Activated CD4-positive, alpha-beta T cell treated with anti-CD3 and anti-CD28 coated beads, Interleukin-2, Interleukin-4, amounts not matched to agents 100 ng/mL and 50 ng/mL, durations not matched to agents 16 hours and 8 hours (primary cell): Measurements from ENCODE around the gene KIAA0586.
"Not testable (repeated sequence)": the region's sequence is repeated elsewhere in the genome, so short reads cannot be mapped to it uniquely, and the experiment has no call there.

Source experiments
- DNase-seq: peaks from one replicate; pipeline ENCODE4 v3.0.0-alpha.2; 2020; ENCODE audit warnings: low spot score

KIAA0586 gene

DNA sequence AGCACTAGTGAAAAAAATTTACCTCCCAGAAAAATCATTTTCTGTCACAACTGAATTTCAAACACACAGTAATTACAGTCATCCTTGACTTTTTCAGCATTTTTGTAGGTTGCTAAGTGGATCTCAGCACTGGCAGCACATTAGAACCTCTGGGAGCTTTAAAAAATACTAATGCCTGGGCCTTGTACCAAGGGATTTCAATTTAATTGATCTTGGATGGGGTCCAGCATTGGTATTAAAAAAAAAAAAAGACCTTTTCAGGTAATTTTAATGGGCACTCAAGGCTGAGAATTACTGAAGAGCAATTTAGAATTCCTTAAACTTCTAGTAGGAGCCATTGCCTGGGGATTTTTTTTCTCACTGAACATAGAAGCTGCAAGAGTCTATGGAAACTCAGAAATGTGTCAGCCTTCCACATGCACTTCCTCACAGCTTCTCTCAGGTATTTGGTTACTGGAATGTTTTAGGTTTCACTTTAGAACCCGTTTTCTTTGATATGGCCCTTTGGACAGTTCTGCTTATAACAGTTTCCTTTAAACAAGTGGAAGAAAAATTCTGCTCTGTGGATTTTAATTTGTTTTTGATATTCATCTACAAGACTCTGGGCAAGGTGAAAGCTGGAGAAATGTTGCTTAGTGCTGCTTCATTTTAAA, 121.7 kb downstream of the KIAA0586 start:
- DNase-seq = no peak

DNA sequence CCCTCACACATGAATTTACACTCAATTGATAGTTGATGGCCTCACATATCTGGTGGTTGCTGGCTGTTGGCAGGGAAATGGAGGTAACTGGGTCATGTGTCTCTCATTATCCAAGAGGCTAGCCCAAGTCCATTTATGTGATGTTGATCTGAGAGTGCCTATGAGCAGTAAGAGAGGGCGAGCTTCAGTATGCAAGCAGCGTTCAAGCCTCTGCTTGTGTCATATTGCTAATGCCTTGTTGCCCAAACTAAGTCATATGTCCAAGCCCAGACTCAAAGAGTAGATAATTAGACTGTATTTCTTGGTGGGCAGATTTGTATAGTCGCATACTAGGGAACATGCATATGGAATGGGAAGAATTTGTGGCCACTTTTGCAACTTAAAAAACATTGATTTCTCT, 126.4 kb downstream of the KIAA0586 start:
- DNase-seq = no peak

DNA sequence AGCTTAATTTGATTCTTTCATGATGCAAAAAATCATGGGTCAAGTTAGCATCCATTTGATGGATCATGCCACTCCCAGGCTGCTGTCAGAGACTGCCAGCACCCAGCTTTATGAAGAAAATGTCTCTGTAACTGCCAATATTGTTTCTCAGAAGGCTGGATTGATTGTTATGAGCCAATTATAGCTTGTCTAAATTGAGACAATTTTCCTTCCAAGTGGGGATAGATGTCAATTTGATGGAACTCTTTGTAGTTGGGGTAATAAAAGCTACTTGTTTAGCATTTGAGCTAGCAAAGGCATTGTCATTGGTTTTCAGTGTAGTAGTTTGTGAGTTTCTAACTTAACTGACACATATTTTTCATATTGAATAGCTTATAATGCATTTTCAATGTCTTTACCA, 128.1 kb downstream of the KIAA0586 start:
- DNase-seq = no peak

DNA sequence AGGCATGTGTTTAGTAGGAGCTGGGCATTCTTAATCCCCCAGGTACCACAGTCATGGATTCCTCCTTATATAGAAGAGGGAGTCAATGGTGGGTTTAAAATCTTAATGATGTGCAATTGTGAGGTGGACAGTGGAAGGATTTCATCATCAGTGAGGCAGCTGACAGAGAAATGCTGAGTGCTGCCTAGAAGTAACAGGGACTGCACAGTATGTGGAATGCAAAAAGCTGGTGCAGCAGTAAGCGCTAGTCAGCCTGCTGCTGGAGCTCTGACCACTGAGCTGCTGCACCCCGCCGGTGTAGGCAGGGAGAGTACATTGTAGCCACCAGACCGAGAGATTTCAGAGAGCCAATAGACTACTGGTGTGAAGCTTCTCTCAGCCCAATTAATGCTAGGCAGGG, 129.7 kb downstream of the KIAA0586 start:
- DNase-seq = no peak

DNA sequence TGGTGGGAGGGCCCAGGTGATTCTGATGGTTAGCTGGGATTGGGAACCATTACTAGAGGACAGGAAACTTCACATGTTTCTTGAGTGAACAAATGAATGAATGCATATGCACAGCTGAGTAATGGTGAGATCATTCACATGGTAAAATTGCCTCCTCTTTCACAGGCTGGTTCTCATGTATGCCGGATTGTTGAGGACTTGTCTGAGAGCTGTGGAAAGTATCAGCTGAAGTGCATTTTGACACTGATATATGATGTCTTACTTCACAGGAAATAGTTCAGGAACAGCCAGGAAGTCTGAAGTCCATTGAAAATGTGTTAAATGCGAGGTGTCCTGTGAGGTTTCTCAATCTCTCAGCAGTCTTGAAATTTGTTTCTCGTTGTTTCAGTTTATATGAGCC, 132.7 kb downstream of the KIAA0586 start:
- DNase-seq = no peak

DNA sequence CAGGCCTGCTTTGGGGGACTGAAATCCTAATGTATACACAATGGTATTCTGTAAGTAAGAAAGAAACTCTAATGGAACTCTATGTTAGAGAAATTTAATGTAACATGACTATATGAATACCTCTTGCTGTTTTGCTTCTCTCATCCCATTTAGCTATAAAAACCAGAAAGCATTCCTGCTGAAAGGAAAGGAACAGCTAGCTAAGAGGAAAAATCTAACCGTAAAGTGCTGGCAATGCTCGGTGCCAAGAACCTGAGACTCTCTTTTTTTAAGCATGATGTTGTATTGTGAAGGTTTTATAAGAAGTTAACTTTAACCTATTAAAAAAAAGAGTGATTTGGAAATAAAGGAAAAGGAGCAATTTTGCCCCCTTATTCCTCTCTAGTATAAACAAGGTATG, 134.6 kb downstream of the KIAA0586 start:
- no peak for DNase-seq

DNA sequence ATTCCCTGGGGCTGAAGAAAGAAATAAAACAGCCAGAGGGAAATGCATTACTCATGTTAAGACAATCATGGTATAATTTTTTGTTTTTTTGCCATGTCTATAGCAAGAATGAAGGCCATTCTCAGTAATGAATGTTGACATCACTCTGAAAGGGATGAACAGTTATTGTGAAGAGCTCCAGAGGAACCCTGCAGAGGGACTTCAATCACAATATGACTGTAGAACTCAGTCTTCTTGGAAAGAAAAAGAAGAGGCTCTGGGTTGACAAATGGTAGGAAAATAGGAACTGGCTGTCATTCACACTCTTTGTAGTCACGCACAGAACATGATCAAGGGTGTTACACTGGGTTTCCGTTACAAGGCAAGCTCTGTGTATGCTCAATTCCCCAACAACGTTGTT, 136.5 kb downstream of the KIAA0586 start:
- DNase-seq = no peak

DNA sequence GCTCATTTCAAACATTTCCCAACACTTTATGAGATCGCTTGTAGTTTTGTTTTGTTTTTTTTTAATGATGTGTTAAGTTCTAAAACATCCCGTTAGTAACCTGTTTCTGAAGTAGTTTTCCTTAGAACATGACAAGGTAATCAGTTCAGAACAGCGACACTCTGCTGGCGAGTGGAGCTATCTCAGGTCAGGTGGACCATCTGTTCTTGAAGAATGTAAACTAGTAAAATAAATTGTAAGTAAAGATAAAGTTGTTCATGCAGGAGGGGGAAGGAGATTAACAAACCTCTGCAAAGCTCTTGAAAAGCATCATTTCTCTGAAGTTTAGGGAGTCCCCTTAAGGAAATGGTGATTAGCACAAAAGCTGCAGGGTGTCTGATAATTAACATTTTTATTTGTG, 138.3 kb downstream of the KIAA0586 start:
- DNase-seq = no peak

DNA sequence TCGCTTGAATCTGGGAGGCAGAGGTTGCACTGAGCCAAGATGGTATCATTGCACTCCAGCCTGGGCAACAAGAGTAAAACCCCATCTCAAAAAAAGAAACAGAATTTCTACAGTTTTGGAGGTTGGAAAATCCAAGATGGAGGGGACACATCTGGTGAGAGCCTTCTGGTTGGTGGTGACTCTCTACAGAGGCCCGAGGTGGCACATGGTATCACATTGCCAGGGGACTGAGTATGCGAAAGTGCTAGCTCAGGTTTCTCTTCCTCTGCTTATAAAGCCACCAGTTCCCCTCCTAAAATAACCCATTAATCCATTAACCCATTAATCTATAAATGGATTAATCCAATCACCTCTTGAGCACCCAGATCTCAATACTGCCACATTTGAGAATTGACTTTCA, 139.5 kb downstream of the KIAA0586 start:
- DNase-seq = no peak

DNA sequence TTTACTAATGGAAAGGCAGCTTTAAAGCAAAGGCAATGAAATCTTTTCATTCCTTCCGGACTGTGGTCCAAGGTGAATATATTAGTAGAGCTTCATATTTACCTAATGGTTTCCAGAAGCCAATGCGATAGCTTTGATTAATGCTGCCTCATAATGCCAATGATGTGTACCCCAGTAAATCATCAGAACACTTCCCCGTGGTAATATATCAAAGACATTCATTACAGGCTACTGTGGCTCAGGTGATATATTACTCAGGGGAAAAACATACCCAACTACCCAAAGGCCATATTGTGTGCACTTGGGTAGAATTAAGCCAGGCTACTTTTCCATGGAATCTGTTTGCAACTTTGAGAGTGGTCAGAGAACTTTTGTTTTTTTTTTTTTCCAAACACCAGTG, 140.8 kb downstream of the KIAA0586 start:
- DNase-seq = no peak

DNA sequence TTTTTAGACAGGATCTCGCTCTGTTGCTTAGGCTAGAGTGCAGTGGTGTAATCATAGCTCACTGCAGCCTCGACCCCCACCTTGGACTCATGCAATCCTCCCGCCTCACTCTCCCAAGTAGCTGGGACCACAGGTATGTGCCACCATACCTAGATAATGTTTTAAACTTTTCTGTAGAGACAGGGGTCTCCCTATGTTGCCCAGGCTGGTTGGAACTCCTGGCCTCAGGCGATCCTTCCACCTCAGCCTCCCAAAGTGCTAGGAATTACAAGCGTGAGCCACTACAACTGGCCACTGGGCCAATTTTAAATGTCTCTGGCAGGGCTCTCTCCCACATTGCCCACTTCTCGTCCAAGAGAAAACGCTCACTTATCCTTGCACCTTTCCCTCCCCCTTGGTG, 143.7 kb downstream of the KIAA0586 start:
- DNase-seq = no peak

DNA sequence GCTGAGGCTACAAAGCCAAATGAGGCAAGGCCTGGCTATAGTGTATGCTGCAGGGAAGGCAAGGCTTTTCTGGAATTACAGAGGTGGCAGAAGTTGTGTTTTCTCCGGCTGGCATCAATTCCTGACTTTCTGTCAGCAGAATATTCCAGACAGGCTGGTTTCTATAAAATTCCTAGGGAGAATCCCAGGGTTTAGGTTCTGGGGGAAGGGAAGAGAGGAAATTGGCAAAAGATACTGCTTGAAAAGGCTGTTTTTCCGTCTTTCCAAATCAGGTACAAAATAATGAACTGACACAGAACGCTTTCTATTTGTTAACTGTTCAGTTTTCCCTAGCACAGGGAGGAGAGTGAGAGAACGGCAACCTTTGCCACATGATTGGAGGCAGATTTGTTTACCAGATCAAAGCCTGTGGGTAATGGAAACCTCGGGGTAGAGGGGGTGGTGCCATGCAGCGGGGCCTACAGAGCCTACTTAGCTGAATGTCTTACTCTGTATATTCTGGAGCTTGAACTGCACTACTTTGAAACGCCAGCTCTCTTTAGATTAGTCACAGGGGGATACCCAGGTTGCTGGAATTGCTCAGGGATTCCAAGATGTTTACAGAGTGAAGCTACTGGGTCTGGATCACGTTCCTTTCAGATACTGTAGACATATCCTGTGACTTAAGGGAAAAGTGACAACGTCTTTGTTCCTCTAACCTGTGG, 144.4 kb downstream of the KIAA0586 start:
- DNase-seq = peak; percentile 47

DNA sequence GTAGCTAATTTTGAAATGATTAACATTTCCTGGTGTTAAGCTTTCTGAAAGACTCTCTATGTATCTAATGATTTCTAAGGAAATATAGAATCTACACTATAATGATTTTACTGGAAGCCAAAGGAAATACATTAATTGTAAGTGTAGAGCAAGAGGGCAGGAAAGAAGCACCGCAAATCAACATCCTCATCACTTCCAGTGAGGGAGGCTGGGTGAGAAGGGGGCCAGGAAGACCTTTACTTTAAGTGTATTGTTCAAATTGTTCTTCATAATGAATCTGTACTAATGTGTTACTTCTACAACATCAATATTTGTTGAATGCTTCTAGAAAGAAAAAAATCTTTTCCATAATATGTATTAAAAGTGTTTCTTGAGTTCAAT, 144.9 kb downstream of the KIAA0586 start:
- no peak for DNase-seq

DNA sequence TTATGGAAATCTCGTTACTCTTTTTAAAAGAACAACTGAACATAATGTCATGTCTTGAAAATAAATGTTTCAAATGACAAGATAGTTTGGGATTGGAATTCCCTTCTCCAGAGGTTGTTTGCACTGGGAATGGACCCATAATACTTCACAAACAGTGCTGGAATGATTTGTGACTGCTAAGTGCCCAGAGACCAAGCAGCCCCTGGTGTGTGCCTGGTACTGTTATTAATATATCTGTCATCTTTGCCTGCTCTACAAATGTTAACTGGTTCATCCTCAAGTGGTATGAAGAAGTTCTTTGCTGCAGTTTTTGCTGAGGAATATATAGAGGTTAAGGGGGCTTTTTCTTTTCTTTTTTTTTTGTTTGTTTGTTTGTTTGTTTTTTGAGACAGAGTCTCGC, 145.3 kb downstream of the KIAA0586 start:
- DNase-seq = no peak

DNA sequence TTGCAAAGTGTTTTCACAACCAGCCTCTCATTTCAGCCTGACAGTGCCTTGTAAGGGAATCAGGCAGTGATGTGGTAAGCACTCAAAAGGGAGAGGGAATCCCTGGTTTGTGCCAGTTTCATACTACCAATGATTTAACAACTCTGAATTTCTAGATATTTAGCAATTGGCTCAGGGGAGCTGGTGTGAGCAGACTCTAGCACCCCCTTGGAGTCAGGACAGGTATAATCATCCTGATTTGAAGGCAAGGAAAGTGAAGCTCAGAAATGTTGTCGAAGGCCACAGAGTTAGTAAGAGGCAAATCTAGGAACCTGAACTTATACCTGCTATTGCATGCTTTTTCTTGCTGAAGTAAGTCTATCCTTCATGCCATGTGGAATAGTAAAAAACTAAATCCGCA, 147.1 kb downstream of the KIAA0586 start:
- no peak for DNase-seq

DNA sequence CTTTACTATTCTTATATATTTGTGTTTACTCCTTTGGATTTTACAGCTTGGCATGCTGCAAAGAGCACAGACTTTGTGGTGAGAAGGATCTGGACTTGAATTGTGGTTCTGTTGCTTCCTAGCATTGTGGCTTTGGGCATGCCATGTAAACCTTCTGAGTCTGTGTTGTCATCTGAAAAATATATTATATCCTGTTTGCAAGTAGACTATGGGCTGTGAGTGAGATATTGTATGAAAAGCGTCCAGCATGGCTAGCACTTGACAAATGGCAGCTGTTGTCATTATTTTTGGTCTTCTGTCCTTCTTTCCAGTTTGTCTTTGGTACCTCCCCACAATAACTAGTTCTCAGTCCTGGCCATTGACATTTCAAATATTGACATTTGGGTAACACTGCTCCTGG, 148.4 kb downstream of the KIAA0586 start:
- no peak for DNase-seq

DNA sequence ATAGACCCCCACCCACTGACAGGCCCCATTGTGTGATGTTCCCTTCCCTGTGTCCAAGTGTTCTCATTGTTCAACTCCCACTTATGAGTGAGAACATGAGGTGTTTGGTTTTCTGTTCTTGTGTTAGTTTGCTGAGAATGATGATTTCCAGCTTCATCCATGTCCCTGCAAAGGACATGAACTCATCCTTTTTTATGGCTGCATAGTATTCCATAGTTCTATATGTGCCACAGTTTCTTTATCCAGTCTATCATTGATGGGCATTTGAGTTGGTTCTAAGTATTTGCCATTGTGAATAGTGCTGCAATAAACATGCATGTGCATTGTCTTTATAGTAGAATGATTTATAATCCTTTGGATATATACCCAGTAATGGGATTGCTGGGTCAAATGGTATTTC, 152.5 kb downstream of the KIAA0586 start:
- not testable (repeated sequence) for DNase-seq

DNA sequence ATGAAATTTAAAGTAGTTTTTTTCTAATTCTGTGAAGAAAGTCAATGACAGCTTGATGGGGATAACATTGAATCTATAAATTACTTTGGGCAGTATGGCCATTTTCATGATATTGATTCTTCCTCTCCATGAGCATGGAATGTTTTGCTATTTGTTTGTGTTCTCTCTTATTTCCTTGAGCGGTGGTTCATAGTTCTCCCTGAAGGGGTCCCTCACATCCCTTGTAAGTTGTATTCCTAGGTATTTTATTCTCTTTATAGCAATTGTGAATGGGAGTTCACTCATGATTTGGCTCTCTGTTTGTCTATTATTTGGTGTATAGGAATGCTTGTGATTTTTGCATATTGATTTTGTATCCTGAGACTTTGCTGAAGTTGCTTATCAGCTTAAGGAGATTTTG, 153.9 kb downstream of the KIAA0586 start:
- DNase-seq = not testable (repeated sequence)

DNA sequence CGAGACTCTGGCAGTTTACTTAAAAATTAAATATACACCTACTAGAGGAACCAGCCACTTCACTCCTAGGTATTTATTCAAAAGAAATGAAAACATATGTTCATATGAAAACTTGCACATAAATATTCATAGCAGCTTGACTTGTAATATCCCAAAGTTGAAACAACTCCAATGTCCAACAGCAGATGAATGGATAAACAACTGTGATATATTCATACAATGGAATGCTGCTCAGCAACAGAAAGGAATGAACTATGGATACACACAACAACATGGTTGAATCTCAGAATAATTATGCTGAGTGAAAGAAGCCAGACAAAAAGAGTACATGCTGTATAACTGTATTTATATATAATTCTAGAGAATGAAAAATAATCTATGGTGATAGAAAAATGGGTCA, 156.9 kb downstream of the KIAA0586 start:
- no peak for DNase-seq

DNA sequence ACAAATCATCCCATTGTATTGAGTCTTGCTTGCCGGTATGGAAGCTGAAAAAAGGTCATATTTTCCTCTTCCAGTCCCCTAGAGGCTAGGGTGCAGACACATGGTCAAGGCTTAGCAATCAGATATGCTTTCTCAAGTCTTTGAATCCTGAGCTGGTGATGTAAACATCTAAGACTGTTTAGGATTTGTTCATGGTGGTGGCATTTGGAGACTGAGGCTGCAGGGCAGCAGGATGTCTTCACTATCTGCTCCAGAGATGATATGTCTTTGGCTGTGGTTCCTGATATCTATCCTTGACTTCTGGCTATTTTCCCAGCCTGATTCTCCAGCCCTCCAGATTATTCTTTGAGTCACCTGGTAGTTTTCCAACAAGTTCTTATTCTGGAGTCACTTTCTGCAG, 159.8 kb downstream of the KIAA0586 start:
- no peak for DNase-seq

DNA sequence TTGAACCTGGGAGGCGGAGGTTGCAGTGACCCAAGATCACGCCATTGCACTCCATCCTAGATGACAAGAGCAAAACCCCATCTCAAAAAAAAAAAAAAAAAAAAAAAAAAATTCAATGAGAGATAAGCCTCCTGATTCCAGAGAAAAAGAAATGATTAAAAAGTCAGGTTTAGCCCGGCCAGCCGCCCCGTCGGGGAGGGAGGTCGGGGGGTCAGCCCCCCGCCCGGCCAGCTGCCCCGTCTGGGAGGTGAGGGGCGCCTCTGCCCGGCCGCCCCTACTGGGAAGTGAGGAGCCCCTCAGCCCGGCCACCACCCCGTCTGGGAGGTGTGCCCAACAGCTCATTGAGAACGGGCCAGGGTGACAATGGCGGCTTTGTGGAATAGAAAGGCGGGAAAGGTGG, 160.8 kb downstream of the KIAA0586 start:
- not testable (repeated sequence) for DNase-seq

DNA sequence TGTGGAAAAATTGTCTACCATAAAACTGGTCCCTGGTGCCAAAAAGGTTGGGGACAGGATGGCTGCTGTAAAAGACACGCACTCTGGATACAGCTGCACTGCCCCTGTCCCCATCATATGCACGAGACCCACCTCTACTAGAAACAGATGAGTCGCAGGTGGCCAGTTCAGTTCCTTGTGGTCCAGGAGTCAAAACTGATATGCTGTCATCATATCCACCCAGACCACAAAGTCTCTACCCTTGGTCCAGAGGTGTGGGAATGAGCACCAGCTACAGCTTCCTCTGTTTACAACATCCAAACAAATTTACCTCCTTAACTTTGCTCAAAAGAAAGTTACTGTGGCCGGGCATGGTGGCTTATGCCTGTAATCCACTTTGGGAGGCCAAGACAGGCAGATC, 166.5 kb downstream of the KIAA0586 start:
- no peak for DNase-seq

DNA sequence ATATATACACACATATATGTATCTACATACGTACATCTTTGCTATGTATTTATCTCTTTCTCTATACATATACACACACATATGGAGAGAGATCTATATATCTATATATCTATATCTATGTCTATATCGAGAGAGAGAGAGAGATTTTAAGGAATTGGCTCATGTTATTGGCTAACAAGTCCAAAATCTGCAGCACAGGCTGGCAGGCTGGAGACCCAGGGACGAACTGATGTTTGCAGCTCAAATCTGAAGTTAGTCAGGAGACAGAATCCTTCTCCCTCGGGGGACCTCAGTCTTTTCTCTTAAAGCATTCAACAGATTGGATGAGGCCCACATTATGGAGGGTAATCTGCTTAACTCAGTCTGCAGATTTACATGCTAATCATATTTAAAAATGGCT, 169.5 kb downstream of the KIAA0586 start:
- no peak for DNase-seq
